HG03025 (cell line): Measurements from ENCODE around the gene HOXC9.

Experiments
- ATAC-seq: cut with Tn5 transposase; IDR thresholded peaks from one replicate; pipeline ENCODE4 v1.9.1; 2021; ENCODE audit warnings: mild to moderate bottlenecking, moderate library complexity; ENCODE audit not compliant: unreplicated experiment, low FRiP score

Gene HOXC9

DNA sequence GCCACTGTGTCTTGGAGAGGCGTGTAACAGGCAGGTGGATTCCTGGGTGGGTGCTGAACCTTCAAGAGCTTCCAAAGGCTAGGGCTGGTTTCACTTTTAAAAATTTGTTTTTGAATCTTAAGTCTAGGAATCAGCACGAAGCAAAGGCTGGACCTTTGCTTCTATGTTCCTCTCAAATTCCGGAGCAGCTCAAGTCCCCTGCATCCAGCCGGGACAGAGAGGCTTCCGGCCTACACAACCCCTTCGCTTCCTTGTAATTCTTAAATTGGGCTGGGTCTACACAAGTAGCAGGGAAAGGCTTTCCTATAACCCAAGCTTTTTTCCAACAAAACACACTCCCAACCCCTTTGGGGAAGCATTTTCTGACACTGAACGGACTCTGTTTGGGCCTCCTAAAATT, 37.0 kb upstream of the HOXC9 start:
- no peak for ATAC-seq

DNA sequence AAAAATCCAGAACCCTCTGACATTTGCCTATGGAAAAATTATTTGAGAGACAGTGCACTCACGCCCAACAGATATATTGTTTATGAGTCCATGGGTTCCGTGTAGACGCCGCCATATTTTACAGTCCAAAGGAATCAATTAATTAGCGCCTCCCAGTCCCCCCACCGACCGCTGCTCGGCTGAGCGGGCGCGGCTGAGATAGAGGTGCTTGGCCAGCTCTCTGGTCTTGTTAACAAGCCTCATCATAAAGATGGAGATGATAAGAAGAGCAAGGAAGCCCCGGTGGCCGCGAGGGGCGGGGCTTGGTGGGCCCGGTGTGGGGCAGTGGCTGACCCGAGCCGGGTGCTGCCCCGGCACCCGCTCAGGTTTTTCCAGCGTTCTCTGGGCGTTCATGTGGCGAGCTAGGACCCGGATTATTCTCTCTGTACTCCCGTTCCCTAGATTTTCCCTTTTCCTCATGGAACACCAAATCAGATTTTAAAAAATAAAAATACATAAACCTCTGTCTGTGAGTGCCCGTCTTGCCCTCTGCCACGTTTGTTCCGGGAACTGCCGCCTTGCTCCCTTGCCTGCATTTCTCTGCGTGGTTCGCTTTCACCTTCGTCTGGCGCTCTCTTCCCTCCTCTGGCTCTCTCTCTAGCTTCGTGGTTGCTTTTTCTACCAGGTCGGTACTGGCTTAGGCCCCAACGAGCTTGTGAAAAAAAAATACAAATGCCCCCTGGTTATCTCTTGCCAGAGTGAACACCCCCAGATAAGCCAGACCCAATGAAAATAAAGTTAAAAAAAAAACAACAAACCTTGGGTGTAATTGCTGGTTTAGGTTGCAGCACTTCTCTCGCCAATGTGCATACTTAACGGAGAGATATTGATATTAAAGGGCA, 36.3 kb upstream of the HOXC9 start:
- ATAC-seq, result no peak

DNA sequence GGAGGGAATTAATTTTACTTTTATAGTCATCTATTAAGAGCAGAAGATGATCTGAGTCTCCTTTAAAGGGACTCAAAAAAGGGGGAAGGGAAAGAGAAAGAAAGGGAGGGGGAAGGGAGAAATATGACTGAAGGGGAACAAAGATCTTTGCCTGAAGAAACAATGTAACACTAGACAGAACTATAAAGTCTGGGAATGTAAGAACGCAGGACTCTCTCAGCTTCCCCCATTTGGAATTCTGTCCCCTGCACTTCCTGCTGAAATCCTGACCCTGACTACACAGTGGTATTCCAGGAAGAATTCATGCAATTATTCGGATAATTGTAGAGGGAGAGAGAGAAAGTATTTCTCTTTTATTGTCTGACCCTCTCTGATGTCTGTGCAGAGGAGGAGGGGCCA, 35.6 kb upstream of the HOXC9 start:
- ATAC-seq, result no peak

DNA sequence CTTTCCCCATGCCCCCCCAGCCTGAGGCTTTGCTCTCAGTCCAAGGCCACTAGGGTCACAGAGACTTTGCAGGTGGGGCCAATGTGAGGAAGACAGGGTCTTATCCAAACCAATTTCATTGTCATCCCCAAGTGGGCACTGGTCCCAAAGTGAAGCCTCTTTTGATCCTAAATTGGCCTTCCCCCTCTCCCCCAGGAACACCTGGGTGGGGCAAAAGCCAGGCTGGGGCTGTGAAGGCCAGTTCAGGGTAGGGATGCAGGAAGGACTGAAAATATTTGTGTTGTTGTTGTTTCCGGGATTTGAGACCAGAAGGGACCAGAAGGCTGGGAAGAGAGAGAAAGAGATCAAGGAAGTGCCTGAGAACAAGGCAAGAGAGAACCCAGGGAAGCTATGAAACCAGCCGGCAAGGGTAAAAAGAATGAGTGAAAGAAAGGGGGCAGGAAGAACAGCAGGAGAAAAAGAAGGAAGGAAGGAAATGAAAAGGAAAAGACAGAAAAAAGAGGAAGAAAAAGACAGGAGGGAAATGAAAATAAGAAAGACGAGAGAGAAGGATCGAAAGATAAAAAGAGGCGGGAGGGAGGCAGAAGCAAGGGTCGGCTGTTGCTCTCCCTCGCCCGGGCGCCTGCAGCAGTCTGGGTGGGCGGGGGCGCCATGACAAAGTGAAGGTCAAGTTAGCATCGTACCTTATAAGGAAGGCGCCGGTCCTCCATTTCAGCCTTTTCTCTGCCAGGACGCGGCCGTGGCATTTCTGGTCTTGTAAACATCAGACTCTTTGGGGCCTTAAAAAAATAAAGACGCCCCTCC, 34.5 kb upstream of the HOXC9 start:
- no peak for ATAC-seq

DNA sequence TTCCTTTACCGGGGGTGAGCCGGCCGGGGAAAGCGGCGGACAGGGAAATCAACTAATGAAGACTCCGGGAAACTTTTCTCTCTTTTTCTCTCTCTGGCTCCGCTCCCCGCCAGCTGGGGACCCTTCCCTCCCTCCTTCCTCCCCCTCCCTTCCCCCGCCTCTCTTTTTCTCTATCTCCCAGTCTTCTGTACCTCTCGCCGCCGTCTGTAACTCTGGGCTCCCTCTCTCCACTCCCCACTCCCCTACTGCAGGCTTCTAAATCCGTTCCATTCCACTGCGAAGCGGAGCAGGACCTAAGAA, 33.9 kb upstream of the HOXC9 start:
- no peak for ATAC-seq

DNA sequence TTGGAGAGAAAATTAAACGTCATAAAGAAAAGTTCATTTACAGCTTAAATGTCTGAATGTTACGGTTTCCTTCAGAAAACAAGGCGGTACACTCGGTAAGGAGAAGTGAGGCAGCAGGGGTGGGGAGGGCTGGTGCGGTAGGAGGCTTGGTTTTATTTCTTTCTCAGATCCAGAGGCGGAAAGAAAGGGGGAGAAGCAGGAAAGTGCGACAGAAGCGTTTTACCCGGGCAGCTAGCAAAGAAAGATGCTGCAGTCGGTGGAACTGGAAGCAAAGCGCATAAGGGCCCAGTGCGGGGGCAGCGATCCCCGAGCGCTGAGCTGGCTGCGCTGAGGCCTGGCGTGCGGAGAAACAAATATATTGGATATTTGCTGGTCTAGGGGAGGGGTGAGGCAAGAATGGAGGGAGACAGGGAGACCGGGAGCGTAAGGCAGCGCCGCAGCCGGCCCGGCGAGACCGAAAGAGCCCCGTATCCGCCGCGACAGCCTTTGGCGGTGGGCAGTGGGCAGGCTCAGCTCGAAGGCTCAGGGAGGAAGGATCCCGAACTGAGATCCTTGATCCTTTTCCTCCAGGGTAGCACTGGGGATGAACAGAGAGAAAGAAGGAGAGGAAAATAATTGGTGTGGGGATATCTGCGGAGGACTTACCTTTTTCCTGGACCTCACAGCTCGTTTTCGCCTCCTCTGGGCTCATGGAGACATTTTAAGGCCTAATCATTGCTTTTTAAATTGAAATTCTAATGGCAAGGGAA, 33.4 kb upstream of the HOXC9 start:
- ATAC-seq, result no peak

DNA sequence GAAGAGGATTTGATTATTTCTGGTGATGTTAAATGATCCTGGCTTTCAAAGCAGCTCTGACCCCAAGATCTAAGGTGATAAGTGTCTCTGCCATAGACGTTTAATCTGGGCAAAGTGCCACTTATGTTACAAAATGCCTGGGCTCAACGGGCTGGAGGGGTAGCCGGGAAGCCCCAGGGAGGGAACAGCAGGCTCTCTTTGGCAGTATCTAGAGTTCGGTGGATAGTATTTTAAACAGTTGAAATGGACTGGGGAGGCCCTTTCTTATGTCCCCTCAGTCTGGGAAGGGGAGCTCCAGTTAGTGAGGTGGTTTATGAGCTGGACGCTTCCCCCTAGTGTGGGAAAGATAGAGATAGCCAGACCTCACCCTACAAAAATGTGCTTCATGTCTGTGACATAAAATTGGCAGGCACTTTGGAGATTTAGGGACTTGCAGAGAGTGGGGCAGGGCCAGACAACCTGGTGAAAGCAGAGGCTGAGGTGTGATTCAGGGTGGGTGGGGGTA, 32.5 kb upstream of the HOXC9 start:
- no peak for ATAC-seq

DNA sequence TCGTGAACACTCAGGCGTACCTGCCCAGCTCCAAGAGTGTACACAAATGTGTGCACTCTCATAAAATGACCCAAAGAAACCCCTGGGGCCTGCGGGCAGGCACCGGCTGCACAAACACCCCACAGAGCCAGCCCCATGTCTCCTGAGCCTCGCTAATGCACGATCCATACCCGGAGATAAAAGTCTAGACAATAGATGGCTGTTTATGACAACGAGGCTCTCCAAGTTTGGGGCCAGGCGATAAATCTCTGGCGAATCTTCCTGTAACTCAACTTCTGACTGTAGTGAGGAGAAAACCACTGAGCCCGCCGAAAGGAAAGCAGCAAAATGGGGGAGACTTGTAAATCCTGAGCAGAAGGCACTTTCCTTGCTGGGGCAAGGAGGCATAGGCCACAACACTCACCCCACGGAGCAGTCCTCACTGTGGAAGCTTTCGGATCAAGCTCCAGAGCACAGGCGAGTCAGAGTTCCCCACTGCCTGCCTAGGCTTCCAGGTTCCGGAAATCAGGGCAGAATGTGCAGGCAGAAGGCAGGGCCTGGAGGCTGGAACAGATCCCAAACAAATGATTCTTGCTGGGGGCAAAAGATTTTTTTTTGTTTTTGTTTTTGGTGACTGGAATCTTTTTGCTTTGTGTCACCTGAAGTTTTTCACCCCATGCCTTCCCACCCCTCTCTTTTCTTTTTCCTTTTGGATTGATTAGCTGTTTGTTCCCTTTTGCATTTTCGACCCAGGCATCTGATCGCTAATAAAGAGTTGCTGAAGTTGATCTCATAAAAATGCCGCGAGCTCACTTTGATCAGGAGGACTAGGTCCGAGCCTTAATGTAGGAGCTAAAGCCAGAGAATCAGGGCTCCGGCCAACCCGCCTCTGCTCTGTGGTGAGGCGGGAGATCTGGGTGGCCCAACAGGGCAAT, 31.5 kb upstream of the HOXC9 start:
- ATAC-seq, result no peak

DNA sequence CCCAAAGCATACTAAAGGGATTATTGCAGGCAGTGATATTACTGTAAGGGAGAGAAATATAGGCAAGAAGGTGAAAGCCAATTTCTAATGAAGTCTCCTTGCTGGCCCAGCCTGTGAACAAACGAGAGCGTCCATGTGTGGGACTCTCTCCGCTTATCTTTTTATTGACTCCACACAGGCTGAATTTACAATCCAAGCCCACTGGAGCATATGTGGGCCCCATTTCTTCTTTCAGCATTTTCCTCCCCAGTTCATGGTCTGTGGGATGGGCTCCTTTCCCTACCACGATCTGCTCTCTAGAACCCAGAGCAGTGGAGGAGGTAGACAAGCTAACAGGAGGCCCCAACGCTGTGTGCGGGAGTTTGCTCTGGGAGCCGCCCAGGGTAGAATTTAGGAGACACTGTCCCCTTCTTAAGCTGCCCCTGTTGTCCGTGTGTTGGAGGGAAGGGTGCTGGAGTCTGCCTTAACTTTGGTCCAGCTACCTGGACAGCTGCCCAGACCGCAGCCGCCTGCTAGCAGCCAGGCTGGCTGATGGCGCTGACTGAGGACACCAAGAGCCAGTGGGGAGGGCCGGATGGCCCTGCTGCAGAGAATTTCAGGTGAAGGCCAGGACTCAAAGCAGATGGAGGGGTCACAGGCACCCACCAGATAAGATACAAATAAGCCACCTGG, 30.2 kb upstream of the HOXC9 start:
- no peak for ATAC-seq

DNA sequence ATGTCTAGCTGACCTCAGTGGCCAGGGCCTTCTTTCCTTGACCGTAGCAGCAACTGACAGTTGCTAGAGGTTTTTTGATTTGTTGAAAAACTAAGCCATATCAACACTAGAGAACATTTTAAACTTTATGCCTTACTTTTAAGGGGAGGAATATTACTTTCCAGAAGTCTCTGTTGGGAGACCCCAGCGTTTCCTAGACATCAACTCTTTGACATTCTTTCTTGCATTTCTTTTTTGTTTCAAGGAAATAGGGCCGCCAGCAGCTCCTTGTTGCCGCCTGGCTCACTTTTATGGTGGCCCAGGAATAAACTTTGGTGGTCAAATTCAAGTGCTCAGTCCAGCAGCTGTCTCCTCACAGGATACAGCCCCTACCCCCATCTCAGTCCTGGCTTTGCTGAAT, 29.5 kb upstream of the HOXC9 start:
- ATAC-seq, result no peak

DNA sequence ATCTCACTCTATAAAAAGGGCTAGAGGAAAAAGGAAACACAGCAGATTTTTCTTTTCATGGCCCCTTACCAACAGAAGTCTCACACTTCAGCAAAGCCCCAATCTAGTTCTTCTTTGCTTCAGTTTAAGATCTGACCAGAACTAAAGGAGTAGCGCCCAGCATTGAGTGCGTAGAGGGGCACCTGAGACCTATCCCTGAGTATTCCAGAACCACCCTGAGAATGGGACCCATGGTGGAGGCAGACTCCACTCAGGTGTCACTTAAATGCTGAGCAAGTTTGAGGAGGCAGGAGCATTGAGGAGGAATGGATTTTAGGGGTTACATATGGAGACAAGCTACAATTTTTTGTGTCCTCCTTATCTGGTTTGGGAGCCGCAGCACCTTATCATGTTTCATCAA, 28.8 kb upstream of the HOXC9 start:
- ATAC-seq, result no peak

DNA sequence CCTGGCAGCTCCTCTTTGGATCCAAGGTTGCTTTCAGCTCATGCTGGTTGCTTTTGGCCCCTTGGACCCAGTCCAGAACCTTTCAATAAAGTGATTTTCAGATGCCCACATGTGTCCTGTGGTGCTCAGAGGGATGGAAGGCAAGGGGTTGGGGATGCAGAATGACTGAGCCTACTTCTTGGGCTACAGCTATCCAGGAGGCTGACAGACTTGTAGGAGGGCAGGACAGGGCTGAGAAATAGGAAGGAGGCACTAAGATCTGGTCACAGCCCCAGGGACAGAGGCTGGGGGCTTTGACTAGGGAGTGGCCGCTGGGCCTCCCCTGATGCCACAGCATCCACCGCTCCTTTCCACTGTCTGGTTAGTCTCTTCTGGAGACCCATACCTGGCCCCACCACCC, 28.3 kb upstream of the HOXC9 start:
- no peak for ATAC-seq

DNA sequence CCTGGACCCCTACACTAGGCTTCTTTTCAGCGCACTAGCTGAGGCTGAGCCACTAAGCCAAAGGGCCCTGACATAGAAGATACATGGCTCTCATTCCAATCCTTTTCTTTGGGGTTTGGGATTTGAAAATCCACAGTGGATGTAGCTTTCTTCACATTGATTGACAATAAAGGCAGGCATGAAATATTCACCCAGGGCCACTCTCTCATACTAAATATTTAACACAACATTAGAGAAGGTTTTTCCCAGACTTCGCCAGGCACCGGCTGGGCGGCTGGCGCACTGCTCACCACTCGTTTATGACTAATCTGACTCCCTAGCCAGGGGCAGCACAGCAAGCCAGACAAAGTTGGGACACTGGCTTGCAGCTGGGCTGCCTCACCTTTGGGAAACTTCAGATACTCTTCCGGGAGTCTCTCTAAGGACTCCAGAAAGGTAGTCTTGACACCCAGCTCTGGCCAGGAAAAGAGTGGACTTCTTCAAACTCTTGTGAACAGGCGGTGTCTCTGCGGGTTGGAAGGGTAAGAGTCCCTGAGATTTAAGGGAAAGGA, 27.7 kb upstream of the HOXC9 start:
- ATAC-seq, result no peak

DNA sequence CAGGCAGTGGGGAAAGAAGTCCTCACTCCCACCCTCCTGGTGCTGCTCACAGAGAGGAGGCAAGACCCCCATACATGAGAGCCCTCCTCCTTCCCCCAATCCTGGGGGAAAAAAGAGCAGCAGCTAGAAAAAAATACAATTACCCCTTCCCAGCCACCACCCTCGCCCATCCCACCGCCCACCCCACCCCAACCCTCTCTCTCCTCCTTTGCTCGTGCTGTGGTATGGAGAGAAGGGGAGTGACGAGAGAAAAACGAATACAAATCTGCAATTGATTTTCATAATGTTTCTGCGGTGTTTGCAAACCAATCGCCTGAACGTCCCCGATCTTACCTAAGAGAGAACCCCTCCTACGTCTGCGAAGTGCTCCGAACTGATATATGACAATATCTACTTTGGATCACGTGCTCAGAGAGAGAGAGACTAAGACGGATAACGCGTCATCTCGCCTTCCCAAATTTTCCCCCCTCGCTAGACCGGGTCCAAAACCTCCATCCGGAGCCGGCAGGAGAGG, 27.2 kb upstream of the HOXC9 start, which contains the start of gene HOXC11:
TSS of gene HOXC11 (plus strand) at position 405 of the 514 bp plus-strand sequence. CDS start 116 bp downstream, outside the sequence.
- ATAC-seq, result no peak

DNA sequence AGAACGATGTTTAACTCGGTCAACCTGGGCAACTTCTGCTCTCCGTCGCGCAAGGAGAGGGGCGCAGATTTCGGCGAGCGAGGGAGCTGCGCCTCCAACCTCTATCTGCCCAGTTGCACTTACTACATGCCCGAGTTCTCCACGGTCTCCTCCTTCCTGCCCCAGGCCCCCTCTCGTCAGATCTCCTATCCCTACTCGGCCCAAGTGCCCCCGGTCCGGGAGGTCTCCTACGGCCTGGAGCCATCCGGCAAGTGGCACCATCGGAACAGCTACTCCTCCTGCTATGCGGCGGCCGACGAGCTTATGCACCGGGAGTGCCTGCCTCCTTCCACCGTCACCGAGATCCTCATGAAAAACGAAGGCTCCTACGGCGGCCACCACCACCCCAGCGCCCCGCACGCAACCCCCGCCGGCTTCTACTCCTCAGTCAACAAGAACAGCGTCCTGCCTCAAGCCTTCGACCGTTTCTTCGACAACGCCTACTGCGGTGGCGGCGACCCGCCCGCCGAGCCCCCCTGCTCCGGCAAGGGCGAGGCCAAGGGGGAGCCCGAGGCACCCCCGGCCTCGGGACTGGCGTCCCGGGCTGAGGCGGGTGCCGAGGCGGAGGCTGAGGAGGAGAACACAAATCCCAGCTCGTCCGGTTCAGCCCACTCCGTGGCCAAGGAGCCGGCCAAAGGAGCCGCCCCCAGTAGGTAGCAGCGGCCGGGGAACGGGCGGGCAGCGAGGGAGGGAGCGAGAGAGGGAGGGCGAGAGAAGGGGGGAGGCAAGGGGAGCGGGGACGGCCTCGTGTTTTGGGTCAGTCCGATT, 26.5 kb upstream of the HOXC9 start:
- ATAC-seq, result no peak

DNA sequence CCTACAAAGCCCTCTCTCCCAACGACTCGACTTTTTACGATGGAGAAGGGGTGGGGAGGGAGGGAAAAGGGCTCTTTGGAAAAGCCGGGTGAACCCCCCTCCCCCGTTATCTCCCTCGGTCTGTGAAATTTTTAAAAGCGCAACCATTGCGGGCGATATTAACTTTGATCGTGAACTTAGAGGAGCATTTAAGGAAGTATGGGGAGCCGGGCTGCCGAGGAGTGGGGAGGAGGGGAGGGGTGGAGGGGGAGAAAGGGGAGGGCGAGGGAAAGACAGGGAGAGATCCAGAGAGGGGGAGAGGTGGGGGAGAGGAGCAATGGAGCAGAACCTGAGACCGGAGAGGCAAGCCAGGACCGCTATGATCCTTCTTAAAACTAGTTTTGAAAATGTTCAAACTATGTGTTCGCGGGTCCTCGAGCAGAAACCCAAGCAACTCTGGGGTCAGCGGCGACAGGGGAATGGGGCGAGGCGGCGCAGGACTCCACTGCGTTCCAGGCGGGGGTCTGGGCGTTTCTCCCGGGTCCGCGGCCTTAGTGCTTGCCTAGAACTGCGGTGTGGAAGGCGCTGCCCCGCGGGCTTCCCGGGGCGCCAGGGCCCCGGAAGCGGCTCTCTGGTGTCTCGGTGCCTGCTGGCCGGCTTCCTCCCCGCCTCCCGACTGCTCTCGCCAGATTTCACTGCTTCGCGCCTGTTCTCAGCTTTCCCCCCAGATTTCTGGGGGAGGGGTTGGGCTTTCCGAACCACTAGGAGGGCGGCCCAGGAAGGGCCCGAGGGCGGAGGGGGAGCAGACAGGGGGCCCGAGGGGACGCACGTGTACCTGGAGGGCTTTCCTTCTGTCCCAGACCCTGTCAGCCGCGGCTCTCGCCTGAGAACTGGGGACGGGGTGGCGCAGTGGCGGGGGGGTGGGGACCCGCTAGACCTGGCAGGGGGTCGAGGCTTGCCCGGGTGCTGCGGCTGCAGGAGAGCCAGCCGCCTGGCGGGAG, 25.6 kb upstream of the HOXC9 start, which contains the start of gene HOTAIR:
TSS of gene HOTAIR (minus strand) at position 871 of the 980 bp plus-strand sequence.
- ATAC-seq, result no peak

DNA sequence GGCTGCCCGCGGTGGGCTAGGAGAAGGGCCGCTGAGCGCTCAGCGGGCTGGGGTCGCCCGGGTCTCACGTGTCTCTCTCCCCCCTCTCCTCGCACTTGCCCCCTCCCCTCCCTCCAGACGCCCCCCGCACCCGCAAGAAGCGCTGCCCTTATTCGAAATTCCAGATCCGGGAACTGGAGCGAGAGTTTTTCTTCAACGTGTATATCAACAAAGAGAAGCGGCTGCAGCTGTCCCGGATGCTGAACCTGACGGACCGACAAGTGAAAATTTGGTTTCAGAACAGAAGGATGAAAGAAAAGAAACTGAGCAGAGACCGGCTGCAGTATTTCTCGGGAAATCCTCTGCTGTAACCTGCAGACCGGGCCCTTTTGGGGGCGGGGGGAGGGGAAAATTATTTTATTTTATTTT, 24.9 kb upstream of the HOXC9 start:
- ATAC-seq, result no peak
